Stimulated activated CD4-positive, alpha-beta T cell treated with anti-CD3 and anti-CD28 coated beads, Interleukin-4, amount 100 ng/mL, for 1 hour (primary cell): ENCODE results near the gene PRKN.

Experiments
- DNase-seq: peaks from one replicate; pipeline ENCODE4 v3.0.0-alpha.2; 2020

The PRKN gene

DNA sequence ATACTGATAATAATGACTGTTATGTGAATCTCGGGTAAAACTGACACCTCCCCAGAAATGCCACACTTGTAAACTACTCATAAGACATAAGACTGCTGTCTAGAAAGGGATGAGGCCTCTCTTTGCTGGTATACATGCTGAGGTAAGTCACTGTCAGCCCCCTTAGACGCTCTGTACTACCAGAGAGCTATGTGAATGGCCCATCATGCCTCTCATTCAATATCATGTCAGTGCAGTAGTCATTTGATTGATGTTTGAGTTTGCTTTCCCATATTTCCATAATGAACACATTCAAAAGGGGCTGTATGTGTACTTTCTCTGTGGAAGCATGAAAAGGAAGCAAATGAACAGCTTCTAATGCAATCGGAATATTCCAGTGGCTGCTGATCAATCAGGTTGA, 1334.3 kb downstream of the PRKN start:
- DNase-seq: no peak

DNA sequence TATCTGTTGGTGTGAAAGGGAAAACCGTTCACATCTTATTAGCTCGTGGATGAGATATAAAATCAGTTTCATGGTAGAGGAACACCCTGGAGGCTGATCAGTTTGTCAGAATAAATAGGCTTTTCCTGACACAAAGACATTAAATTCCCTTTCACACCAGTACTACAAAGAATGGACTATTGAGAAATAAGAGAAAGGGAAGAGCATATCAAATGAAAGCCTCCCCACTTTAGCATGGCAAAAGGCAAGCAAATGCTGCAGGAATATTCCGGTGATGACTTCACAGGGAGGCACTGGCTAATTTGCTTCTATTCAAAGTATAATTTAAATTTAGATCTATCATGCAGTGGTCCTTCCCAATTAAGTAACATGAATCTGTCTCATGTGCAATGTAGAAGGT, 1337.8 kb downstream of the PRKN start:
- no peak for DNase-seq

DNA sequence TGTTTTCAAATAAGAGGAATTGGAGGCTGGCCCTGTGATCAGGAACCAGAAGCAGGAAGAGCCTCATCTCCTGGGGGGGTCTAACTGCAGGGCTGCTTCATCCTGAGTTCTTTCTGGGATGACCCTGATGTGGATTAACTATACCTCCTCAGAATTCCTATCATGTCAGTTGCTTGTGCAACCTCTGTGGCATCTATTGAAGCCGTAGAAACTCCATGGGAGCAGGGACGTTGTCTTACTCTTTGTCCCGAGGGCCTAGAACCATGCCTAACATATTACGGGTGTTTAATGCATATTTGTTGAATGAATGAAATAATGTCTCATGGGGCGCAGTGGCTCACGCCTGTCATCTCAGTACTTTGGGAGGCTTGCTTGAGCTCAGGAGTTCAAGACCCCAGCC, 1343.6 kb downstream of the PRKN start:
- no peak for DNase-seq

DNA sequence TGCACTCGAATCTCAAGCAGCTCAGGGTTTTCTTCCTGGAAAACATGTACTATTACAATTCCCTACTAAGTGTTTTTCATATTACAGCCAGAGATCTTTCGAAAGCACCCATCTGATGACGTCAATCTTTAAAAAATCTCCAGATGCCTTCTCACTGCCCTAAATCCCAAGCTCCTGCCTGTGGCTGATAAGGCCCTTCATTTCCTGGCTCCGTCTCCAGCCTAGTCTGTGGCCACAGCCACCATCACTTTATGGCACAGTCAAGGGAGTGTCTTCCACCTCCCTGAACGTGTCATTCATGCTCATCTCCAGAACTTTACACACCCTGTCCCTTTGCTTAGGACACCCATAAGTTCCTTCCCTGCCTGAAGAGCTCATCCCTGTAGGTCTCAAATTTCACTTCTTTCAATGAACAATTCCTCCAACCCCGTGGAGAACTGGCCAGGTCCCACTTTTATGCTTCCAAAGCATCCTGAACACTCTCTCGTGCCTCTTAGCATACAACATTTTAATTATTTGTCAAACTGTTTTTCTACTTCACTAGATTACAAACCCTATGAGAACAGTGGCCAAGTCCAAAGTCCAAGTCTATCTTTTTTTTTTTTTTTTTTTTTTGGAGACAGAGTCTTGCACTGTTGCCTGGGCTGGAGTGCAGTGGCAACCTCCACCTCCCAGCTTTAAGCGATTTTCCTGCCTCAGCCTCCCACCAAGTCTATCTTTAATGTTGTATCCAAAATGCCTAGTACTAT, 1347.6 kb downstream of the PRKN start:
- DNase-seq: no peak

DNA sequence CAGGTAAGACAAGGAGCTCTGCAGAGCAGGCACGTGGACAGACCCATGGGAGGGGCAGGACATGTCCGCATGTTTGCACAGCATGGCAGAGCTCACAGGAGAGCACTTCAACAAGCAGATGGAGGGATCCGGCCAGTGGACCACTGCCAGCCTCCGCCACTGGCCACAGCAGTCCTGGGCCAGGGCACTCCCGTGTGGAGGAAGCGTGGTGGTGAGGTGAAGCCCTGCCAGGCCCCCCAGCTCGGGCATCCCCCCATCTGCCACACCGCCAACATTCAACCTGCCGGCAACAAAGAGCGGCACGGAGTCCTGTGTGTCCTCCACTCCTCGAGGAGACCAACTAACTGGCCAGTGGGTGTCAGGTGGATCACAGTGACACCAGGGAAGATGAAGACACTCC, 1349.5 kb downstream of the PRKN start:
- no peak for DNase-seq

DNA sequence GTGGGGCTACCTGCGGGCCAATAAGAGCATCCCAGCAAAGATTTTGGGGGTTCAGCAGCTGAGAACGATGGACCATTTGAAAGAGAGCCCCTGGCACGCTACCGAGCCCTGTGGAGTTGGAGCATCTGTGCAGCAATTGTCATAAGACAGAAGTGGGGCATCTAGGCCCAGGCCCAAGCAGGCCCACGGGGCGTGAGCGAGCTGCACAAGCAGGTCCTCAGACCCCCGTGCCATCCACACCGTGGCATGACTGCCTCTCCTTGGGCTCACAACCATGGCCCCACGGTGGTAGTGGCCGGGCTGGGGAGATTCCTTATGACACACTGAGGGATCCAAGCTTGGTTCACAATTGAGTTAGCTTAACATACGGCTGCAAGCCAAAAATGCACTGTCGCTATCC, 1350.5 kb downstream of the PRKN start:
- no peak for DNase-seq

DNA sequence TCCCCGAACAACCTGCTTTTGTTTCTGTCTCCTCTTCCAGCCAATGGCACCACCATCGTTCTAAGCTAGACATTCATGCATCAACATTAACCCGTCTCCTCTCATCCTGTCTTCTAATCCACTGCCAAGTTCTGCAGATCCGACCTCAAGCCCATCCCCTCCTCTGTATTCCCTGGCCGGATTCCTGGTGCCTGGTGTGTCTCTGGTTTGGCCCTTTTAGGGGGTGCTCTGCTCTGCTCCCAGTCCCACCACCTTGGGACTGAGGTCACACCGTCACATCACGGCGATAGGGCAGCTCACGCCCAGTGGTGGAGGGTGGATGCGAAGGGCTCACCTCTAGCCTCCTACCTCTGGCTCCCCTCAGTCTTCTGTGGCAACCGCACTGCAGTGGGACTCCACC, 1351.2 kb downstream of the PRKN start:
- DNase-seq: no peak

DNA sequence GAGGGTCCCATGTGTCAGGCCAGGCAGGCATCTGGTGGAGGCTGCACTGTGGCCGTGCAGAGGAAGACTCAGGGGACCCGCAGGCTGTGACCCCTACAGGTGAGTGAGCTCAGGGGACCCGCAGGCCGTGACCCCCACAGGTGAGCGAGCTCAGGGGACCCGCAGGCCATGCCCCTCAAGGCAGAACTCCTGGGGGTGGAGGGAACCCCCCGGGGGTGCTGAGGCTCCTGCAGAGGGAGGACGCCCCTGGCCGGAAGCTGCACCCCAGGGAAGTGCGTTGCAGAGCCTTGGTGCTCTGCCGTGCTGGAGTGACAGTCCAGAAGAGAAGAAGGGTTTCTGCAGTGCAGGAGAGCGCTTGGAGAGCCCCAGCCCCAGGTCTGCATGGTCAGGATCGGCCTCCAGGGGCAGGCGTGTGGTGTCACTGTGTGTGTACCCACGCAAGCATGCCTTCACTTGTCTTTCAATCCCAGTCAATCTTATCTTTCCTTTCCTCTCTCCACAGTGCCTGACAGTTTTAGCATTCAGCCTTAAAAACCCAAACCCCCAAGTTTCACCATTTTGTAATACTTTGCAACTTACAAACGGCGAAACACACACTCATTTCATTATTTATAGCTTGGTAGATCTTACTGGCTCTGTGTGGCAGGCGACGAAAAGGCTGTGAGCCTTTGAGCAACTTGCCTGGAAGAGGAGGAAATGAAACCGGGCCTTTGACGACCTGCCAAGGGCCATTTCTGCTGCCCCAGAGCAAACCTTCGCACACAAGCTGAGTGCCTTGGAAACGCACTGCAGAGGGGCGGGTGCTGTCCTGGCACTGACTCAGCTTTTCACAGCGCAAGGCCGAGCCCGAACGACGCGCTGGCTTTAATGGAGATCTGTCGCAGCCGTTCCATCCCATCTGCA, 1352.3 kb downstream of the PRKN start:
- no peak for DNase-seq

DNA sequence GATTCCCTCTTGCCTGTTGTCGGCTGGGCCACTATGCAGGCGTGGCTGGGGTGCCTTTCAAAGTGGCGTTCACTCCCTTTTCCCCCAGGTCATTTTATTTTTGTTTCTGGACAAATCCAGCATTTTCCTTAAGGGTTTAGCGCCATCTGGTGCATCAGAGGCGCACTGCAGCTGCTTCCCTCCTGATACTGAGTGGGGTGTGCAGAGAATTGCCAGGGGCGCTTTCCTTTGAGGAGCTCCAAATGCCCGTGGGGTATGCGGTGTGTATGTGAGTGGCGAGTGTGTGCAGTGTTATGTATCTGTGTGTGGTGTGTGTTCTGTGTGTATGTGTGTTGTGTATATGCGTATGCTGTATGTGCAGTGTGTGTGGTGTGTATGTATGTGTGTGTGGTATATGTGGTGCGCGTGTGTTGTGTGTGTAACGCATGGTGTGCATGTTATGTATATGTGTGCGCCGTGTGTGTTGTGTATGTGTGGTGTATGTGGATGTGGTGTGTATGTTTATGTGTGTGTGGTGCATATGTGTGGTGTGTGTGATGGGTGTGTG, 1353.6 kb downstream of the PRKN start:
- DNase-seq: peak; percentile 58

DNA sequence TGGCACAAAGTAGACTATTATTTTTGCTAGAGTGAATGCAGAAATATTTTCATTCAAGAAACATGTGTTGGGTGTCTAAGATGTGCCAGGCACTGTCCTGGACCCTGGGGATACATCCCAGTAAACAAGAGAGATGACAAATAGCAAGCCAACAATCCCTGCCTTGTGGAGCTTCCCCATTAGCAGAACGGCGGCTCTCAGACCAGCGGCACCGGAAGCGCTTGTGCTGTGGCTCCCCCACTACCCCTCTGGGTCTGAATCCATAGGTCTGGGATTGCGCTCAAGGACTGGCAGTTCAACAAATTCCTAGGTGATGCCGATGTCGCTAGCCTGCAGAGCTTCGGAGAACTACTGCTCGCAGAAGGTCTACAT, 1355.2 kb downstream of the PRKN start:
- no peak for DNase-seq

DNA sequence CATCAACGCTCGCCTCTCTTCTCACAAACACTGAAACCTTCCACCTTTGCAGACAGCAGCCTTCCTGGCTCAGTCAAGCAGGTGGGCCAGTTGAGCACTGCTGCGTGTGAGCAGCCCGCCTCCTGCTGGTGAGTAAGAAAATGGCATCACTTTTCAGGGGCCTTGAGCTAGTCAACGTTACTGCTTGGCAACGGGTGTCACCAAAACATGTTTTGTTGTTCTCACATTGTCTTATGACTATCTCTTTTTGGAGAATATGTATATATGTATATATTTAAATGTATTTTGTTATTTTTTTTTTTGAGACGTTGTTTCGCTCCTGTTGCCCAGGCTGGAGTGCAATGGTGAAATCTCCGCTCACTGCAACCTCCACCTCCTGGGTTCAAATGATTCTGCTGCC, 1356.7 kb downstream of the PRKN start:
- DNase-seq: peak; percentile 63

DNA sequence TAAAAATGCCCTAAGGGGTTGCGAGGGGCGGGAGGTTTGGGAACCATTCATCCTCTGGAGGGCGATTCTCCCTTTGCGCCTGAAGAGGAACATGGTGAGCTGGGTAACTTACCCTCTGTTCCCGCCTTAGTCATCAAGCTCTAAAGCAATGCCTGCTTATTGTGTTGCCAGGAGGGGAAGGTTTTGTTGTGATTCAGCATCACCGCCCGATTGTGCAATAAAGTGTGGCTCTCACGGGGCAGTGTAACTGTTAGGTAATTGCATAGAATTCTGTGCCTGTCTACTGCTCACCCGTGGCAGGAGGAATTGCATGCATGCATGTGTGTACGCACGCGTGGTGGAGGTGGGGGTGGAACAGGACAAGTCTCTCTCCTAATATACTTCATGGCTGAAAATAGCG, 1358.2 kb downstream of the PRKN start:
- DNase-seq: no peak

DNA sequence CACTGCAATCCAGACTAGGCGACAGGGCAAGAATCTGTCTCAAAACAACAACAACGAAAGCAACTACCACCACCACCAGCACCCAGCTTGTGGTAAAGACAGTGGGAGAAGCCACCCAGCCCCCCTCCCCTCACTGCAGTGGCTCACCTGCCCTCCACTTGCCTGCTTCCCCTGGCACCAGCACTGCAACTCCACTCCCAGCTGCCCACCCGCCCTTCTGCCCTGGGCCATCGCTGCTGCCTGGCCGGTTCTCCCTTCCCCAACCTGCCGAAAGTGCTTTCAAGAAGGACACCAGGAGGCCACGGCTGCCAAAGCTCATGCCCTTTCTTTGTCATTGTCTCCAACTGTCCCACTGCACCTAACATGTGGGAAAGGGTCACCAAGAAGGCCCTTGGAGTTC, 1359.1 kb downstream of the PRKN start:
- DNase-seq: no peak

DNA sequence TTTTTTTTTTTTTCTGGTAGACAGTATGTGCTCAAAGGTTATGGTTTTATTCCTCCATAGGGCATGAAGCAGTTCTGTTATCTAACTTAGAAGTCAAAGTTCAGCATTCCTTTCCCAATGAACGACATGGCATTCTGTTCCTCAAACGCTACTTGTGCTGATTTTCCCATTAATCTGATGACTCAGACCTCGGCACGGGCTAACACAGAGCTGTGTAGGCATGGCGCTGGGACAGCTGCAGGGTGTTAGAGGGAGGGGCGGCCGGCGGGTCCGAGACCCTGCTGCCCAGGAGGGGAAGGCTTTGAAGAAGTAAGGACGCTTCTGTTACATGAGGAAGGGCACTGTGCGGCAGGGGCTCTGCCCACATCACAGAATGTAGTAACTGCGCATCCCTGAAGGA, 1360.1 kb downstream of the PRKN start:
- DNase-seq: no peak

DNA sequence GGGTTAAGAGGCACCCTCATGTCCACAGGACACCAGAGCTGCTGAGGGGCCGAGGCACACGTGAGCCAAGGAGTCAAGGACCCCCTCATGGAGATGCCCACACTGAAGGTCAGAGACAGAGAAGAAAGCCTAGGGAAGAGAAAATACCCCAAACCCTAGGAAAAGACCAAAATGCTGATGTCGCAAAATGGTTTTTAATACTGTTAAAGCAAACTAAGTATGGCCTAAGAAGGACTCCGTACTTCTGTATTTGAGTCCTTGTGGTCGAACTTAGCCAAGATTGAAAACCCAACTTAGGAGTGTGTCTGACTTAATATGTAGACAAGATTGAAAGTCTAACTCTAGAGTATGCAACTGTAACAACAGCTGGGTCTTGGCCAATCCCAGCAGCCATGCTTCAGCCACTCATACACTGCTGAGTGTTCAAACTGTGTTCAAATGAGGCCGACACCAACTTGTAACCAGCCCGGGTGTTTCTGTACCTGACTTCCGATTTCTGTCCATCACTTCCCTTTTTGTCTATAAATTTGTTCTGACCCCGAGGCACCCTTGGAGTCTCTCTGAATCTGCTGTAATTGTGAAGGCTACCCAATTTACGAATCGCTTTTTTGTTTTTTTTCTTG, 1361.2 kb downstream of the PRKN start:
- DNase-seq: no peak

DNA sequence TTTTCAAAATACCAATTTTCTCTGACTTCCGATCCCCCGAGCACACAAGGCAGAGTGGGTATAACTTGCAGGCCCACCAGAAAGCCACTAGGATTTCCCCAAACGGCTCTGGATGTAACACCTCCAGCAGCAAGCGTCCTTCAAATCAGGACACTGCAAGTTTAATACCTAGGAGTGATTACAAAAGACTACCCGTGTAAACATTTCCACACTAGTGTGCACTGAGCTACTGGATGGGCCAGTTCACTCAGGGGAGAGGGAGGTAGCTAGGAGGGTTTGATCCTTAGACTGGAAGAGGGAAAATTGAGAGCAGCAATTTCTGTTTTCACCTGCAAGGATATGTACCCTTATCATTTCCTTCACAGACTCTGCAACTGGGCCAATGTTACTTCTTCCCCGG, 1361.9 kb downstream of the PRKN start:
- no peak for DNase-seq

DNA sequence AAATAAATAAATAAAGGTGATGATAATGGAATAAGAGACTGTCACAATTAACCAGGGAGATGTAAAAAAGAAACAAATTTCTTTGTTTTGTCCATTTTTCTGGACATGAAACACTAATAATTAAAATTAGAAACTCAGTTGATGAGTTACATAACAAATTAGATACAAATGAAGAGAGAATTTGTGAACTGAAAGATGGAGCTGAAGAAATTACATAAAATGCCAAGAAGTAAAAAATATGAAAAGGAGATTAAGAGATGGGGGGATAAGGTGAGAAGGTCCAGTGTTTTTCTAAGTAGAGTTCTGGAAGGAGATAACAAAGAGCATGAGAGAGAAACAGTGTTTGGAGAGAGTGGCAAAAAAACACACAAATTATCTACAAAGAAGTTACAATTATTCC, 1364.3 kb downstream of the PRKN start:
- no peak for DNase-seq

DNA sequence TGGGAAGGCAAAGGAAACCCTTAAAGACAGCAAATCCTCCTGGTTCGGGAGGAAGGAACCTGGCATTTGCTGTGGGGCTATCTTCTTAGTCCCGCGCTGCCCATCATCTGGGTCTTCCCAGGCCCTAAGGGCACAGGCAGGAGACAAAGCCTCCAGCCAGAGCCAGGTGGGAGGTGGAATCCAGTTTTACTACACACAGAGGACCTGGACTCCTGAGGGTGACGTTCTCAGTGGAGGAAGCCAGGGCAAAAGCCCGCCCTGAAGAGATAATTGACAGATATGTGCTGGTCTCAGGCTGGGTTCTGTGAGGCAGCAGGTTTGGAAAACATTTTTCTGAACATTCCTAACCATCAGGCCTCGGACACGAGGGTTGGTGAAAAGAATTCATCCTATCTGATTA, 1365.3 kb downstream of the PRKN start:
- DNase-seq: no peak

DNA sequence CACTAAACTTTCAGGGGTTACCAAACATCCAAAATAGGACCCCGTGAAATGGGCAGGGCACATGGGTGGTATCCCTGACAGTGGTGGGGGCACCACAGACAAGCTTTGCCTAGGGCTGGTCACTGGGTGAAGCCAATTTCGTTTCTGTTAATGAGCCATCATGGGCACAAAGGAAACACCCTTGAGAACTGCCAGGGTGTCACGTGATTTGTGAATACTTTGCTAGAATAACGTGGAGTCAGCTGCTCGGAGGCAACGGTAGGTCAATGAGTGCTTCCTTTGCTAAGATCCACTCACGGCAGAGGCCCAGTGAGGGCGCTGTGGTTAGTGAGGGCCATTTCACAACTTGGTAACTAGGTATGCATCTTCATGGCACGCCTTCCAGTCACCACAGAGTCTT, 1366.0 kb downstream of the PRKN start:
- no peak for DNase-seq

DNA sequence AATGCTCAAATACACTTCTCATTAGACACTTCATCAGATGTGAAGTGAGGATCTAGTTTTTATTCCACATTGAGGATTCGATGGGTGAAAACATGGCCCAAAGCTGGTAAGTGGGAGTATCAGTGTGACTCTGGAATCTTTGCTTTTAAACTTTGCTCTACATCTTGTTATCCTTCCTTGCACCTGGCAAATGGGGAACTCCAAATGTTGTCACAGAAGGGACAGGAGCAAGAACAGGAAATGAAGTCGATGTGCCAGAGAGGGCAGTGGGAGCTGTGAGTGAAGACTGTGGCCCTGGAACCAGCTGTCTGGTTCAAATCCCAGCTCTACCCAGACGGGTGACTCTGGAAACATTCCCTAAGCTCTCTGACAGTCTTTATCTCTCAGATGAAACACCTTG, 1367.0 kb downstream of the PRKN start:
- DNase-seq: no peak

DNA sequence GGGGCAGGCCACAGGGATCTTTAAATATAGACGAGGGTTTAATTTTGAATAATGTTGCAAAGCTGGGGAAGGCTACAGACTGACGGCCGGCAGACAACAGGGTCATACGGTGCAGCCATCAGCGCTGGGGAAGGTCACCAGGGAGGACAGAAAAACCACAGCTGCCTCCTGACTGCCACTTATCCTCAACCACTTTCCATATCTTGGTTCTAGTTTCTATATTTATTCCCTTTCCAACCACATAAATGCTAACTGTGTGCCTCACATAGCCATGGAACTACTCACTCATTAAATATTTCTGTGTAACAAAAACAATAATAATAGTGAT, 1368.0 kb downstream of the PRKN start:
- no peak for DNase-seq

DNA sequence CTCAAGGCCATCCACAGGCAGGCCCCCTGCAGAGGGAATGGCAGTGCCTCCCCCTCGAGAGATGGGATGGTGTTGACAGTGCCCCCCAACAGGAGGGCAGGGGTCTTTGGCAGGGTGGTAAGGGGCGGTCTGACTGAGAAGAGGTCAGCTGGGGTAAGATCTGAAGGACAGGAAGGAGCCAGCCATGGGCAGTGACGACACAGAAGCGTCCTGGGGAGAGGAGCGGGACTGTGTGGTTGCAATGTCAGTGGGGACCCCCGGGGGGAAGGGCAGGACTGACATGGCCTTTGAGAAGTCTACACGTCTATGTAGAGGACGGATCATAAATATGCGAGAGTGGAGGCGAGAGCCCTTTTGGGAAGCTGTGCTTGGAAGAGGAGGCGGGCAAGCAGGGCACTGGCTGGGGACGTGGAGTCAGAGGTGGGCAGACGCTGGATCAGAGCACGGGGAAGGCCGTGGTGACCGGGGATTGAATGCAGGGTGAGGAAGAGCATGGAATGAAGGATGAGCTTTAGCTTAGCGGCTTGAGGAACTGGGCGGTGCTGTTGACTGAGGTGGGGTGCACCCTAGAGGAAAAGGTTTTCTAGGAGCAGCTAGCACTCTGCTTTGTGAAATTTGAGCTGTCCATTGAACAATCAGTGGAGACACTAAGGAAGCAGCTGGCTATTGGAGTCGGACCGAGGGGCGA, 1371.3 kb downstream of the PRKN start:
- no peak for DNase-seq

DNA sequence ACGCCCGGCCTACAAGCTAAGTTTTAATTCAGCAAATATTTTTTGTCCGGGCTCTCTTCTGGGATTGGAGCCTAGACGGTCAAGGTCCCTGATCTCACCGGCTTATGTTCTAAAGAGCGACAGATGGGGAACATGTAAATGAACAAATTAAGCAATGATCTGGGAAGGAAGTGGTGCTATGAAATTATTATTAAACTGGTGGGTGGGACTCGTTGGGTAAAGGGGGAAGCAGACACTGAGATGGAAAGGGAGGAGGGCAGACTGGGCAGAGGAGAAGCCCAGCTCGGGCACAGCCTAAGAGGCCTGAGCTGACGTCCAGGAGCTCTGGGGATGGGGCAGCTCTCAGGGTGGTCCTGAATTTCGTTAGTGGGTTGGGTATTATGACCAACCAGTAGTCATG, 1371.9 kb downstream of the PRKN start:
- DNase-seq: no peak
